Stimulated activated effector memory CD8-positive, alpha-beta T cell treated with anti-CD3 and anti-CD28 coated beads, Interleukin-12 subunit alpha, Interleukin-12 subunit beta, amount 100 ng/mL, for 72 hours (primary cell): ENCODE results near the gene EIF4G3.

Source experiments
- ATAC-seq: fragments of 150-1000 bp; cut with Tn5 transposase; 2 replicates; pipeline ENCODE4 v1.10.0; 2021
- DNase-seq, 2 donors: peaks; one replicate each; pipeline ENCODE4 v3.0.0; 2021 to 2022; ENCODE audit warnings: low spot score in 2 of 2
- H3K27ac Mint-ChIP-seq: one replicate; pipeline ENCODE4 v1.8.0; 2022; ENCODE audit warnings: mild to moderate bottlenecking, mixed read lengths
- H3K36me3 Mint-ChIP-seq: one replicate; pipeline ENCODE4 v1.8.0; 2022; ENCODE audit warnings: mild to moderate bottlenecking, mixed read lengths
- H3K4me1 Mint-ChIP-seq: one replicate; pipeline ENCODE4 v1.8.0; 2022; ENCODE audit warnings: mixed read lengths
- H3K4me3 Mint-ChIP-seq: one replicate; pipeline ENCODE4 v1.8.0; 2022; ENCODE audit warnings: mild to moderate bottlenecking, mixed read lengths
- H3K9me3 Mint-ChIP-seq: one replicate; pipeline ENCODE4 v1.8.0; 2022; ENCODE audit warnings: mixed read lengths

The EIF4G3 gene

GRCh38 chr1:20978413-20978812, 198.3 kb downstream of the EIF4G3 start:
- ATAC-seq, result no peak
- no peak for DNase-seq
- Mint-ChIP-seq H3K4me3 (no peak overlapping the region), H3K27ac (no peak overlapping the region), H3K4me1 (peaks cover 4% of the 10 kb centered on the region), H3K9me3 (no peaks in the 10 kb centered on the region), H3K36me3 (peaks cover 20% of the 10 kb centered on the region)

GRCh38 chr1:20975668-20976067, 201.0 kb downstream of the EIF4G3 start:
- no peak overlapping the region for H3K4me3 Mint-ChIP-seq
- H3K9me3 Mint-ChIP-seq, result no peaks in the 10 kb centered on the region
- H3K4me1 Mint-ChIP-seq, result no peaks in the 10 kb centered on the region
- no peak for ATAC-seq
- no peak for DNase-seq
- peaks cover 47% of the 10 kb centered on the region for H3K36me3 Mint-ChIP-seq
- H3K27ac Mint-ChIP-seq, result no peak overlapping the region

- Mint-ChIP-seq H3K4me1 (no peaks in the 10 kb centered on the region), H3K36me3 (peaks cover 50% of the 10 kb centered on the region), H3K9me3 (no peaks in the 10 kb centered on the region), H3K27ac (no peak overlapping the region), H3K4me3 (no peak overlapping the region)
- no peak for DNase-seq
- ATAC-seq, result peak; percentile 57
Measured at GRCh38 chr1:20974951-20975350, 201.7 kb downstream of the EIF4G3 start.

GRCh38 chr1:20974069-20974468, 202.6 kb downstream of the EIF4G3 start:
- H3K4me3 Mint-ChIP-seq, result no peak overlapping the region
- ATAC-seq, result no peak
- no peaks in the 10 kb centered on the region for H3K9me3 Mint-ChIP-seq
- H3K36me3 Mint-ChIP-seq, result peaks cover 53% of the 10 kb centered on the region
- no peak overlapping the region for H3K27ac Mint-ChIP-seq
- no peak for DNase-seq
- H3K4me1 Mint-ChIP-seq, result no peaks in the 10 kb centered on the region

GRCh38 chr1:20972855-20973254, 203.8 kb downstream of the EIF4G3 start:
- Mint-ChIP-seq H3K4me3 (no peak overlapping the region), H3K9me3 (no peaks in the 10 kb centered on the region), H3K27ac (no peak overlapping the region), H3K4me1 (no peaks in the 10 kb centered on the region), H3K36me3 (peaks cover 59% of the 10 kb centered on the region)
- ATAC-seq, result no peak
- DNase-seq, result no peak

GRCh38 chr1:20964540-20965484, 211.9 kb downstream of the EIF4G3 start:
- DNase-seq (no peak), ATAC-seq (no peak)
- Mint-ChIP-seq H3K27ac (peak overlapping the region; percentile 29), H3K36me3 (peaks cover 19% of the 10 kb centered on the region), H3K9me3 (no peaks in the 10 kb centered on the region), H3K4me3 (no peak overlapping the region), H3K4me1 (peaks cover 7% of the 10 kb centered on the region)

GRCh38 chr1:20962576-20963258, 214.0 kb downstream of the EIF4G3 start:
- H3K27ac Mint-ChIP-seq, result no peak overlapping the region
- no peaks in the 10 kb centered on the region for H3K9me3 Mint-ChIP-seq
- no peak for DNase-seq
- H3K4me1 Mint-ChIP-seq, result peaks cover 7% of the 10 kb centered on the region
- peaks cover under 1% of the 10 kb centered on the region for H3K36me3 Mint-ChIP-seq
- no peak overlapping the region for H3K4me3 Mint-ChIP-seq
- no peak for ATAC-seq

GRCh38 chr1:20958430-20958829, 218.3 kb downstream of the EIF4G3 start:
- no peaks in the 10 kb centered on the region for H3K9me3 Mint-ChIP-seq
- no peak overlapping the region for H3K4me3 Mint-ChIP-seq
- H3K4me1 Mint-ChIP-seq, result peaks cover 11% of the 10 kb centered on the region
- no peak overlapping the region for H3K27ac Mint-ChIP-seq
- DNase-seq, result no peak
- ATAC-seq, result no peak
- peaks cover 5% of the 10 kb centered on the region for H3K36me3 Mint-ChIP-seq

- Mint-ChIP-seq H3K27ac (no peak overlapping the region), H3K4me1 (peaks cover 11% of the 10 kb centered on the region), H3K9me3 (no peaks in the 10 kb centered on the region), H3K36me3 (peaks cover 5% of the 10 kb centered on the region), H3K4me3 (no peak overlapping the region)
- ATAC-seq (peak; percentile 70), DNase-seq (no peak)
Measured at GRCh38 chr1:20956272-20956671, 220.4 kb downstream of the EIF4G3 start.

- Mint-ChIP-seq H3K27ac (no peak overlapping the region), H3K4me1 (no peaks in the 10 kb centered on the region), H3K9me3 (no peaks in the 10 kb centered on the region), H3K4me3 (no peak overlapping the region), H3K36me3 (peaks cover 22% of the 10 kb centered on the region)
- no peak for ATAC-seq
- DNase-seq, result no peak
Measured at GRCh38 chr1:20950679-20951078, 226.0 kb downstream of the EIF4G3 start.

- H3K4me1 Mint-ChIP-seq, result no peaks in the 10 kb centered on the region
- ATAC-seq (no peak), DNase-seq (no peak)
- H3K27ac Mint-ChIP-seq, result no peak overlapping the region
- peaks cover 22% of the 10 kb centered on the region for H3K36me3 Mint-ChIP-seq
- H3K9me3 Mint-ChIP-seq, result no peaks in the 10 kb centered on the region
- no peak overlapping the region for H3K4me3 Mint-ChIP-seq
Measured at GRCh38 chr1:20949871-20950590, 226.7 kb downstream of the EIF4G3 start.

GRCh38 chr1:20948101-20948500, 228.6 kb downstream of the EIF4G3 start:
- H3K4me1 Mint-ChIP-seq, result no peaks in the 10 kb centered on the region
- no peak for ATAC-seq
- H3K4me3 Mint-ChIP-seq, result no peak overlapping the region
- H3K9me3 Mint-ChIP-seq, result no peaks in the 10 kb centered on the region
- H3K27ac Mint-ChIP-seq, result no peak overlapping the region
- H3K36me3 Mint-ChIP-seq, result peaks cover 16% of the 10 kb centered on the region
- DNase-seq, result no peak

GRCh38 chr1:20947409-20947808, 229.3 kb downstream of the EIF4G3 start:
- ATAC-seq, result no peak
- H3K27ac Mint-ChIP-seq, result no peak overlapping the region

GRCh38 chr1:20936621-20937020, 240.1 kb downstream of the EIF4G3 start:
- Mint-ChIP-seq H3K36me3 (peaks cover 27% of the 10 kb centered on the region), H3K9me3 (no peaks in the 10 kb centered on the region), H3K4me3 (no peak overlapping the region), H3K4me1 (peaks cover 24% of the 10 kb centered on the region), H3K27ac (no peak overlapping the region)
- ATAC-seq, result no peak
- DNase-seq, result no peak

More at GRCh38 chr1:20947409-20947808, 229.3 kb downstream of the EIF4G3 start:
- H3K4me3 Mint-ChIP-seq, result no peak overlapping the region
- no peaks in the 10 kb centered on the region for H3K4me1 Mint-ChIP-seq
- H3K36me3 Mint-ChIP-seq, result peaks cover 18% of the 10 kb centered on the region
- no peak for DNase-seq
- H3K9me3 Mint-ChIP-seq, result no peaks in the 10 kb centered on the region

GRCh38 chr1:20936216-20936615, 240.5 kb downstream of the EIF4G3 start:
- ATAC-seq (no peak), DNase-seq (no peak)
- H3K36me3 Mint-ChIP-seq, result peaks cover 23% of the 10 kb centered on the region
- H3K4me1 Mint-ChIP-seq, result peaks cover 28% of the 10 kb centered on the region
- no peaks in the 10 kb centered on the region for H3K9me3 Mint-ChIP-seq
- H3K27ac Mint-ChIP-seq, result no peak overlapping the region
- no peak overlapping the region for H3K4me3 Mint-ChIP-seq
